Activated T-cell treated with anti-CD3 and anti-CD28 coated beads, Interleukin-2, amount 50 U/mL, for 4 hours (primary cell): ENCODE measurements around the gene TIGD4. TPM values are rescaled to one million over a fixed set of nuclear protein-coding genes. Genes with fewer than 3 reads are reported as not detected.

Experiments
- ATAC-seq, 2 donors: fragments of 200-7000 bp; cut with Tn5 transposase; one replicate each; pipeline ENCODE4 v1.10.0; 2021
- DNase-seq: peaks from one replicate; pipeline ENCODE4 v3.0.0-alpha.2; 2020
- H3K27me3 Mint-ChIP-seq: one replicate; pipeline ENCODE4 v1.8.0; 2021; ENCODE audit warnings: low read depth, mixed read lengths
- H3K36me3 Mint-ChIP-seq: one replicate; pipeline ENCODE4 v1.8.0; 2022; ENCODE audit warnings: mixed read lengths; ENCODE audit not compliant: insufficient read depth
- H3K4me1 Mint-ChIP-seq: one replicate; pipeline ENCODE4 v1.8.0; 2021; ENCODE audit warnings: low read depth, mixed read lengths
- H3K4me3 Mint-ChIP-seq: one replicate; pipeline ENCODE4 v1.8.0; 2021; ENCODE audit warnings: mild to moderate bottlenecking, moderate library complexity, mixed read lengths
- H3K9me3 Mint-ChIP-seq: one replicate; pipeline ENCODE4 v1.8.0; 2021; ENCODE audit warnings: mixed read lengths
- total RNA-seq, 3 donors: library from RNA; stranded (reverse); gene quantifications; one replicate each; pipeline ENCODE4 v1.2.1, GENCODE V29; 2021

The TIGD4 gene
- total RNA-seq, 3 donors from 2014 or later = 0.28 to 0.38 (median 0.32) TPM

GRCh38 chr4:152719801-152720556, 59.6 kb downstream of the TIGD4 start:
- ATAC-seq = no peak
- Mint-ChIP-seq H3K4me3 (no peak overlapping the region), H3K4me1 (no peaks in the 10 kb centered on the region), H3K27me3 (no peaks in the 10 kb centered on the region), H3K36me3 (no peaks in the 10 kb centered on the region), H3K9me3 (peaks cover 14% of the 10 kb centered on the region)
- DNase-seq = no peak

Other genes with a start within 250 kb of the TIGD4 start
- 10 to 100 TPM; 38.8 to 41.4 (median 39.1) TPM for gene FBXW7, start 243.6 kb downstream of the TIGD4 start, total RNA-seq
- gene TMEM154, start 99.7 kb downstream of the TIGD4 start, total RNA-seq = 1 to 10 TPM; 5.6 to 6.2 (median 6.0) TPM
- 10 to 100 TPM in 2 of 3 donors, 1 to 10 TPM in 1; 9.8 to 11.7 (median 10.7) TPM for gene ARFIP1, start 224 bp upstream of the TIGD4 start, total RNA-seq
- under 1 TPM in 2 of 3 donors, not detected in 1; 0.05 to 0.11 TPM for gene FHDC1, start 156.6 kb upstream of the TIGD4 start, total RNA-seq